HG03097 (cell line): ENCODE results near the gene ABCC8.

Experiments used
- ATAC-seq: cut with Tn5 transposase; IDR thresholded peaks from one replicate; pipeline ENCODE4 v1.9.1; 2021; ENCODE audit not compliant: unreplicated experiment, low FRiP score

Gene ABCC8

GRCh38 chr11:17506314-17506713 lies 29.7 kb upstream of the ABCC8 start:
- ATAC-seq = no peak

- no peak for ATAC-seq
Measured at GRCh38 chr11:17505146-17505545, 28.5 kb upstream of the ABCC8 start.

GRCh38 chr11:17504330-17505107 lies 27.9 kb upstream of the ABCC8 start:
- ATAC-seq = no peak

GRCh38 chr11:17502630-17503029 lies 26.0 kb upstream of the ABCC8 start:
- ATAC-seq = no peak

- ATAC-seq = no peak
Measured at GRCh38 chr11:17500673-17501072, 24.0 kb upstream of the ABCC8 start.

GRCh38 chr11:17498475-17498874 lies 21.8 kb upstream of the ABCC8 start:
- no peak for ATAC-seq

GRCh38 chr11:17498058-17498457 lies 21.4 kb upstream of the ABCC8 start:
- ATAC-seq = no peak

GRCh38 chr11:17496406-17496805 lies 19.8 kb upstream of the ABCC8 start:
- ATAC-seq = no peak

GRCh38 chr11:17494019-17494418 lies 17.4 kb upstream of the ABCC8 start:
- no peak for ATAC-seq

- ATAC-seq = no peak
Measured at GRCh38 chr11:17490938-17491337, 14.3 kb upstream of the ABCC8 start.

GRCh38 chr11:17490232-17490631 lies 13.6 kb upstream of the ABCC8 start:
- ATAC-seq = no peak

- no peak for ATAC-seq
Measured at GRCh38 chr11:17489751-17490150, 13.1 kb upstream of the ABCC8 start.

- no peak for ATAC-seq
Measured at GRCh38 chr11:17488563-17488962, 11.9 kb upstream of the ABCC8 start.

GRCh38 chr11:17486646-17487045 lies 10.0 kb upstream of the ABCC8 start:
- ATAC-seq = no peak

- ATAC-seq = no peak
Measured at GRCh38 chr11:17483505-17483904, 6.9 kb upstream of the ABCC8 start.

- no peak for ATAC-seq
Measured at GRCh38 chr11:17481905-17482304, 5.3 kb upstream of the ABCC8 start.

GRCh38 chr11:17479284-17480214 lies 2.9 kb upstream of the ABCC8 start:
- ATAC-seq = no peak

- ATAC-seq = no peak
Measured at GRCh38 chr11:17478070-17478469, 1.4 kb upstream of the ABCC8 start.

GRCh38 chr11:17477361-17477760 lies 716 bp upstream of the ABCC8 start:
- no peak for ATAC-seq

- ATAC-seq = no peak
Measured at GRCh38 chr11:17477084-17477333, 364 bp upstream of the ABCC8 start.

GRCh38 chr11:17475666-17476316 lies 854 bp downstream of the ABCC8 start:
- ATAC-seq = no peak
